ENCODE data around the gene BOD1L1. TPM values are rescaled to one million over a fixed set of nuclear protein-coding genes. Genes with fewer than 3 reads are reported as not detected.

The BOD1L1 gene
- total RNA-seq, 1 donor from 2014 or later = 37.5 TPM

GRCh38 chr4:13647031-13647430, 19.5 kb upstream of the BOD1L1 start:
- no peak for ATAC-seq
- H3K27ac ChIP-seq = no peak overlapping the region
- no peak for TF ChIP-seq CTCF (IDR thresholded peaks at IDR 0.05)

GRCh38 chr4:13645075-13645474, 17.6 kb upstream of the BOD1L1 start:
- DNase-seq (no peak), ATAC-seq (no peak)
- intact Hi-C loops (cut with DNase I) = no loop called here
- H3K27me3 ChIP-seq = peaks cover 4% of the 10 kb centered on the region
- TF ChIP-seq CTCF (IDR thresholded peaks at IDR 0.05) = no peak
- H3K4me1 ChIP-seq = no peaks in the 10 kb centered on the region
- H3K9me3 ChIP-seq = no peaks in the 10 kb centered on the region
- no peak overlapping the region for H3K27ac ChIP-seq
- H3K36me3 ChIP-seq = no peaks in the 10 kb centered on the region
- H3K4me3 ChIP-seq = no peak overlapping the region

More at GRCh38 chr4:13647031-13647430, 19.5 kb upstream of the BOD1L1 start:
- Histone ChIP-seq H3K36me3 (no peaks in the 10 kb centered on the region), H3K27me3 (no peaks in the 10 kb centered on the region), H3K4me1 (no peaks in the 10 kb centered on the region), H3K4me3 (no peak overlapping the region), H3K9me3 (no peaks in the 10 kb centered on the region)
- DNase-seq = no peak
- intact Hi-C loops (cut with DNase I) = no loop called here

- ATAC-seq = no peak
- H3K27ac ChIP-seq = no peak overlapping the region
- no peaks in the 10 kb centered on the region for H3K9me3 ChIP-seq
Observed at GRCh38 chr4:13642170-13642950, 14.8 kb upstream of the BOD1L1 start.

DNA sequence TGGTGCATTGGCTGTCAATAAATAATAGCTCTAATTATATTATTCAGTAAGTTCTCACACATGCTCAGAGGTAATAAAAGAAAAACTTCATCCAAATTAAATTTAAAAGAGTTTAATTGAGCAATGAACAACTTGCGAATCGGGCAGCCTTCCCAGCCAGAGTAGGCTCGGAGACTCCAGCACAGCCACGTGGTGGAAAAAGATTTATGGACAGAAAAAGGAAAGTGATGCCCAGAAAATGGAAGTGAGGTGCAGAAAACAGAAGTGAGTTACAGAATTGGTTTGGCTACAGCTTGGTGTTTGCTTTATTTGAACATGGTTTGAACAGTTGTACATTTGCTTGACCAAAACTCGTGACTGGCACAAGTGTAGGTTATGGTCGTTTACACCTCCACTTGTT, 13.6 kb upstream of the BOD1L1 start:
- no peak for TF ChIP-seq CTCF (IDR thresholded peaks at IDR 0.05)
- Histone ChIP-seq H3K27me3 (peaks cover 26% of the 10 kb centered on the region), H3K36me3 (no peaks in the 10 kb centered on the region), H3K4me1 (no peaks in the 10 kb centered on the region), H3K9me3 (no peaks in the 10 kb centered on the region), H3K27ac (no peak overlapping the region), H3K4me3 (no peak overlapping the region)
- intact Hi-C loops (cut with DNase I) = no loop called here
- DNase-seq = no peak
- ATAC-seq = no peak

More at GRCh38 chr4:13642170-13642950, 14.8 kb upstream of the BOD1L1 start:
- no peak for TF ChIP-seq CTCF (IDR thresholded peaks at IDR 0.05)
- Histone ChIP-seq H3K36me3 (no peaks in the 10 kb centered on the region), H3K4me1 (no peaks in the 10 kb centered on the region), H3K27me3 (peaks cover 20% of the 10 kb centered on the region), H3K4me3 (no peak overlapping the region)
- DNase-seq = no peak
- intact Hi-C loops (cut with DNase I) = no loop called here

DNA sequence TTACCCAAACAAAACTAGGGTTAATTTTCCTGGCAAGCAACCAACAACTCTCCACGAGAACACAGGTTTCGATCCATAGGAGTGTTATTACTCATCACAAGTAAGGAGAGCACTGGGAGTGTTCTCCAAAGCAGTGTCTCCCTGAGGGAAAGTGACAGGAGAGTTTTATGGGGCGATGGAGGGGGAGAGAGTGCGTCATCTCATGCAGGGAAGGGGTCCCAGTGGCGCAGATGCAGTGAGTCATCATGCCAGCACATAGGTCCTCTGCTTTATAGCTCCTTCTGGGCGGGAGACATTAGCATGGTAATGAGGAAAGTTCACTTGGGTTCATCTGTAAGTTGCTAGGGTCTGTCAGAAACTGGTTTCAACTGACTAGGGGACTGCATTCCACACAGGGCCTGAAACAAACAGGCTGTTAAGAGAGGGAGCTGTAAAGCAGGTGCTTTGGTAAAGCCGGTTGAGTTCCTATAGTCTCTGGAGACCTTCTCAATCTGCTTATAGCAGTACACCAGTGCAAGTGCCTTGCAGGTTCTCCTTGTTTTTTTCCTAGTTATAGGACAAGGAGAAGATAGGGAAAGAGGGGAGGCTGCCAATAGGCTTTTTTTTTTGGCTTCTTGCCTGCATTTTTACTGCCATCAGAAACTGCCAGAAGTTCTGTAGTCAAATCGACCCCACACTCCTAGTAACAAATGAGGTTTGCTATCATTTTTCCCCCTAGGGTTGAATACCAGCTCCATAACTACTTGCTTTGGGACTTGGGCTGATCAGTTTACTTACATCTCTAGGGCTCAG, 12.8 kb upstream of the BOD1L1 start:
- no peak for ATAC-seq

More for the DNA sequence above, 12.8 kb upstream of the BOD1L1 start:
- H3K9me3 ChIP-seq = no peaks in the 10 kb centered on the region
- intact Hi-C loops (cut with DNase I) = no loop called here
- no peak for TF ChIP-seq CTCF (IDR thresholded peaks at IDR 0.05)
- no peaks in the 10 kb centered on the region for H3K36me3 ChIP-seq
- no peak overlapping the region for H3K4me3 ChIP-seq
- H3K27me3 ChIP-seq = peaks cover 26% of the 10 kb centered on the region
- no peak overlapping the region for H3K27ac ChIP-seq
- H3K4me1 ChIP-seq = no peaks in the 10 kb centered on the region
- DNase-seq = no peak
